ENCODE data around the gene RTBDN.
"Not testable (repeated sequence)": the region's sequence is repeated elsewhere in the genome, so short reads cannot be mapped to it uniquely, and the experiment has no call there.

Gene RTBDN

GRCh38 chr19:12817810-12818209 is 16.6 kb downstream of the RTBDN start:
- not testable (repeated sequence) for DNase-seq

- DNase-seq, result not testable (repeated sequence)
Measured at GRCh38 chr19:12817188-12817587, 17.2 kb downstream of the RTBDN start.

GRCh38 chr19:12815088-12815487 is 19.3 kb downstream of the RTBDN start:
- no peak for DNase-seq

- DNase-seq, result peak; percentile 81
Measured at GRCh38 chr19:12806242-12807081, 27.9 kb downstream of the RTBDN start, which contains the start of gene RNASEH2A. RNASEH2A (plus strand) TSS chr19:12806584; CDS start chr19:12806674, 90 bp downstream.

GRCh38 chr19:12804051-12804450 is 30.3 kb downstream of the RTBDN start:
- DNase-seq, result no peak

- DNase-seq, result no peak
Measured at GRCh38 chr19:12802267-12803106, 31.9 kb downstream of the RTBDN start.

- peak; percentile 70 for DNase-seq
Measured at GRCh38 chr19:12801466-12802266, 32.7 kb downstream of the RTBDN start, which contains the start of the genes PRDX2 and THSD8. PRDX2 (minus strand) TSS chr19:12801800; CDS start chr19:12801261, 539 bp downstream. THSD8 (plus strand) TSS chr19:12802069; CDS start chr19:12802072, 3 bp downstream.

- no peak for DNase-seq
Measured at GRCh38 chr19:12800923-12801465, 33.4 kb downstream of the RTBDN start.

GRCh38 chr19:12800466-12800770 is 34.0 kb downstream of the RTBDN start:
- DNase-seq, result no peak

GRCh38 chr19:12799742-12800465 is 34.5 kb downstream of the RTBDN start:
- no peak for DNase-seq

- DNase-seq, result not testable (repeated sequence)
Measured at GRCh38 chr19:12797607-12798006, 36.8 kb downstream of the RTBDN start.

GRCh38 chr19:12797141-12797587 is 37.2 kb downstream of the RTBDN start:
- no peak for DNase-seq

GRCh38 chr19:12796146-12797071 is 38.0 kb downstream of the RTBDN start:
- peak; percentile 78 for DNase-seq

GRCh38 chr19:12794971-12795381 is 39.4 kb downstream of the RTBDN start:
- no peak for DNase-seq

- peak; percentile 14 for DNase-seq
Measured at GRCh38 chr19:12794196-12794941, 40.0 kb downstream of the RTBDN start.

- DNase-seq, result peak; percentile 95
Measured at GRCh38 chr19:12793290-12794195, 40.8 kb downstream of the RTBDN start.

GRCh38 chr19:12792853-12793289 is 41.5 kb downstream of the RTBDN start:
- DNase-seq, result no peak

- peak; percentile 73 for DNase-seq
Measured at GRCh38 chr19:12792051-12792852, 42.1 kb downstream of the RTBDN start.
